GM23338 (cell line): ENCODE data around the gene FN3KRP.

Experiments used
- CREB1 ChIP-seq: fragments of 250-450 bp; sonication (Bioruptor Pico); IDR thresholded peaks from 2 replicates; pipeline ENCODE4 v1.5.0; 2020; ENCODE audit warnings: low read depth, mild to moderate bottlenecking, moderate library complexity
- EZH2 ChIP-seq: fragments of 200-600 bp; sonication (generic); IDR thresholded peaks from one replicate; pipeline ENCODE4 v1.8.0; 2017; ENCODE audit warnings: antibody characterized with exemption, mild to moderate bottlenecking, low read depth; ENCODE audit not compliant: unreplicated experiment
- EZH2phosphoT487 ChIP-seq: fragments of 200-600 bp; sonication (generic); IDR thresholded peaks from one replicate; pipeline ENCODE4 v1.8.1; 2018; ENCODE audit warnings: antibody characterized with exemption; ENCODE audit not compliant: unreplicated experiment
- JUNB ChIP-seq: IDR thresholded peaks from one replicate; pipeline ENCODE4 v1.6.1; 2016; ENCODE audit warnings: antibody characterized with exemption; ENCODE audit not compliant: unreplicated experiment
- POLR2AphosphoS5 ChIP-seq: IDR thresholded peaks from 2 replicates; pipeline ENCODE4 v1.6.1; 2016; ENCODE audit warnings: antibody characterized with exemption, low read depth
- STAT1 ChIP-seq: IDR thresholded peaks from one replicate; pipeline ENCODE4 v1.6.1; 2016; ENCODE audit warnings: antibody characterized with exemption; ENCODE audit not compliant: unreplicated experiment
- ZNF114 ChIP-seq: fragments of 250-450 bp; sonication (Bioruptor Pico); IDR thresholded peaks from 2 replicates; pipeline ENCODE4 v1.5.0; 2020; ENCODE audit warnings: mild to moderate bottlenecking, moderate library complexity
- TF ChIP-seq, protein P1 (sequence below), 2 experiments: fragments of 200-600 bp in 1 of 2; sonication (generic) in 1 of 2; conservative IDR thresholded peaks; 2 replicates each; pipeline versions ENCODE4 v1.5.1 to v1.6.1; 2016 to 2017; ENCODE audit warnings: antibody characterized with exemption in 2 of 2, low read depth in 2 of 2, mild to moderate bottlenecking in 2 of 2, moderate library complexity in 1 of 2
- TF ChIP-seq, protein P2 (sequence below): IDR thresholded peaks from 2 replicates; pipeline ENCODE4 v1.6.1; 2016; ENCODE audit warnings: antibody characterized with exemption
- TF ChIP-seq, protein P3 (sequence below): IDR thresholded peaks from one replicate; pipeline ENCODE4 v1.6.1; 2018; ENCODE audit warnings: antibody characterized with exemption; ENCODE audit not compliant: unreplicated experiment

DNA sequence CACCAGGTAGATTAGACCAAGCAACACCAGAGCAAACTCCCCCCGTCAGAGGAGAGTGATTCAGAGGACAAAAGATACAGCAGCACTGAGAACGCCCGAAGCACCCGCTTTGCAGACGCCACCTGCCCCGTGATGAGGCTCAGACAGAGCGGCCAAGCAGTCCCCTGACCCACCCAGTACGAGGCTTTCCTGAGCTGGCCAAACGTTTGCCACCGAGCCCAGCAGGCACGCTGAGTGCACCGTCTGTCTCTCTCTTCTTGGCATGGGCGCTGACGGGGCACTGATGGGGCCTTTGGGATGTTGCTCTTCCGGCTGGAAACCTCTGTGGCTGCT is 48.9 kb upstream of the FN3KRP start:
- TF ChIP-seq EZH2phosphoT487 (no peak), JUNB (no peak), EZH2 (no peak), ZNF114 (no peak), CREB1 (CRISPR knock-in tag) (no peak), STAT1 (no peak), POLR2AphosphoS5 (no peak)
- TF ChIP-seq, protein P1, sequence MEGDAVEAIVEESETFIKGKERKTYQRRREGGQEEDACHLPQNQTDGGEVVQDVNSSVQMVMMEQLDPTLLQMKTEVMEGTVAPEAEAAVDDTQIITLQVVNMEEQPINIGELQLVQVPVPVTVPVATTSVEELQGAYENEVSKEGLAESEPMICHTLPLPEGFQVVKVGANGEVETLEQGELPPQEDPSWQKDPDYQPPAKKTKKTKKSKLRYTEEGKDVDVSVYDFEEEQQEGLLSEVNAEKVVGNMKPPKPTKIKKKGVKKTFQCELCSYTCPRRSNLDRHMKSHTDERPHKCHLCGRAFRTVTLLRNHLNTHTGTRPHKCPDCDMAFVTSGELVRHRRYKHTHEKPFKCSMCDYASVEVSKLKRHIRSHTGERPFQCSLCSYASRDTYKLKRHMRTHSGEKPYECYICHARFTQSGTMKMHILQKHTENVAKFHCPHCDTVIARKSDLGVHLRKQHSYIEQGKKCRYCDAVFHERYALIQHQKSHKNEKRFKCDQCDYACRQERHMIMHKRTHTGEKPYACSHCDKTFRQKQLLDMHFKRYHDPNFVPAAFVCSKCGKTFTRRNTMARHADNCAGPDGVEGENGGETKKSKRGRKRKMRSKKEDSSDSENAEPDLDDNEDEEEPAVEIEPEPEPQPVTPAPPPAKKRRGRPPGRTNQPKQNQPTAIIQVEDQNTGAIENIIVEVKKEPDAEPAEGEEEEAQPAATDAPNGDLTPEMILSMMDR (conservative IDR thresholded peaks at IDR 0.05; ENCODE audit: low read depth in 2 of 2), result no peak
- TF ChIP-seq, protein P2, sequence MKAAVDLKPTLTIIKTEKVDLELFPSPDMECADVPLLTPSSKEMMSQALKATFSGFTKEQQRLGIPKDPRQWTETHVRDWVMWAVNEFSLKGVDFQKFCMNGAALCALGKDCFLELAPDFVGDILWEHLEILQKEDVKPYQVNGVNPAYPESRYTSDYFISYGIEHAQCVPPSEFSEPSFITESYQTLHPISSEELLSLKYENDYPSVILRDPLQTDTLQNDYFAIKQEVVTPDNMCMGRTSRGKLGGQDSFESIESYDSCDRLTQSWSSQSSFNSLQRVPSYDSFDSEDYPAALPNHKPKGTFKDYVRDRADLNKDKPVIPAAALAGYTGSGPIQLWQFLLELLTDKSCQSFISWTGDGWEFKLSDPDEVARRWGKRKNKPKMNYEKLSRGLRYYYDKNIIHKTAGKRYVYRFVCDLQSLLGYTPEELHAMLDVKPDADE, result no peak
- TF ChIP-seq, protein P3, sequence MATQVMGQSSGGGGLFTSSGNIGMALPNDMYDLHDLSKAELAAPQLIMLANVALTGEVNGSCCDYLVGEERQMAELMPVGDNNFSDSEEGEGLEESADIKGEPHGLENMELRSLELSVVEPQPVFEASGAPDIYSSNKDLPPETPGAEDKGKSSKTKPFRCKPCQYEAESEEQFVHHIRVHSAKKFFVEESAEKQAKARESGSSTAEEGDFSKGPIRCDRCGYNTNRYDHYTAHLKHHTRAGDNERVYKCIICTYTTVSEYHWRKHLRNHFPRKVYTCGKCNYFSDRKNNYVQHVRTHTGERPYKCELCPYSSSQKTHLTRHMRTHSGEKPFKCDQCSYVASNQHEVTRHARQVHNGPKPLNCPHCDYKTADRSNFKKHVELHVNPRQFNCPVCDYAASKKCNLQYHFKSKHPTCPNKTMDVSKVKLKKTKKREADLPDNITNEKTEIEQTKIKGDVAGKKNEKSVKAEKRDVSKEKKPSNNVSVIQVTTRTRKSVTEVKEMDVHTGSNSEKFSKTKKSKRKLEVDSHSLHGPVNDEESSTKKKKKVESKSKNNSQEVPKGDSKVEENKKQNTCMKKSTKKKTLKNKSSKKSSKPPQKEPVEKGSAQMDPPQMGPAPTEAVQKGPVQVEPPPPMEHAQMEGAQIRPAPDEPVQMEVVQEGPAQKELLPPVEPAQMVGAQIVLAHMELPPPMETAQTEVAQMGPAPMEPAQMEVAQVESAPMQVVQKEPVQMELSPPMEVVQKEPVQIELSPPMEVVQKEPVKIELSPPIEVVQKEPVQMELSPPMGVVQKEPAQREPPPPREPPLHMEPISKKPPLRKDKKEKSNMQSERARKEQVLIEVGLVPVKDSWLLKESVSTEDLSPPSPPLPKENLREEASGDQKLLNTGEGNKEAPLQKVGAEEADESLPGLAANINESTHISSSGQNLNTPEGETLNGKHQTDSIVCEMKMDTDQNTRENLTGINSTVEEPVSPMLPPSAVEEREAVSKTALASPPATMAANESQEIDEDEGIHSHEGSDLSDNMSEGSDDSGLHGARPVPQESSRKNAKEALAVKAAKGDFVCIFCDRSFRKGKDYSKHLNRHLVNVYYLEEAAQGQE, result no peak
